H1 (cell line): ENCODE data around the gene SLC9C2. TPM values are rescaled to one million over a fixed set of nuclear protein-coding genes. Genes with fewer than 3 reads are reported as not detected.
A peak's percentile ranks its signal among the peaks of the same experiment; 100 is the strongest.

Experiments used
- CTCF ChIA-PET: fragments of 300-600 bp; sonication (Branson Sonifier 250); formaldehyde crosslinking; loops from one replicate; lab custom pipeline; 2021; ENCODE audit not compliant: partially characterized antibody; lab: Charles Lee
- POLR2A ChIA-PET: fragments of 300-600 bp; sonication (Branson Sonifier 250); formaldehyde crosslinking; loops from one replicate; lab custom pipeline; 2021; ENCODE audit warnings: inconsistent platforms; ENCODE audit not compliant: partially characterized antibody; lab: Charles Lee
- DNase-seq, 2 experiments: peaks; one replicate each; pipeline versions ENCODE4 v3.0.0 to v3.0.0-alpha.2; 2010 to 2022; ENCODE audit warnings: low spot score in 2 of 2, low read depth in 1 of 2, mixed read lengths in 1 of 2
- FAIRE-seq: peaks from 2 replicates; lab custom pipeline; 2011; peaks lifted over from hg19 to GRCh38; lab: Jason Lieb, UNC
- H2AFZ ChIP-seq: 2 replicates; pipeline ENCODE4 v1.8.1; 2012; ENCODE audit warnings: low read length, inconsistent platforms
- H2AK5ac ChIP-seq: 2 replicates; pipeline ENCODE4 v1.6.1; 2013; ENCODE audit warnings: low read depth, low read length
- H2BK120ac ChIP-seq: replicated peaks from 2 replicates; pipeline ENCODE3; 2013; ENCODE audit warnings: low read depth, low read length, inconsistent platforms
- H2BK12ac ChIP-seq: 2 replicates; pipeline ENCODE4 v1.6.1; 2013; ENCODE audit warnings: low read depth, low read length
- H2BK15ac ChIP-seq: 2 replicates; pipeline ENCODE4 v1.6.1; 2013; ENCODE audit warnings: low read length
- H2BK20ac ChIP-seq: 2 replicates; pipeline ENCODE4 v1.6.1; 2013; ENCODE audit warnings: low read length
- H2BK5ac ChIP-seq: 2 replicates; pipeline ENCODE4 v1.6.1; 2013; ENCODE audit warnings: low read depth, low read length
- H3K14ac ChIP-seq: 2 replicates; pipeline ENCODE4 v1.6.1; 2013; ENCODE audit warnings: inconsistent platforms; ENCODE audit not compliant: insufficient read length
- H3K18ac ChIP-seq: 2 replicates; pipeline ENCODE4 v1.6.1; 2013; ENCODE audit warnings: low read length; ENCODE audit errors: extremely low read depth
- H3K23ac ChIP-seq: 2 replicates; pipeline ENCODE4 v1.6.1; 2013; ENCODE audit warnings: inconsistent platforms; ENCODE audit not compliant: insufficient read length
- H3K23me2 ChIP-seq: 2 replicates; pipeline ENCODE4 v1.6.1; 2013; ENCODE audit warnings: low read depth, low read length
- H3K27ac ChIP-seq: 2 replicates; pipeline ENCODE4 v1.6.1; 2011; ENCODE audit warnings: low read depth, low read length, inconsistent platforms
- H3K27me3 ChIP-seq, 4 experiments: replicated peaks in 1 of 4; 1 replicate in 1 of 4; 2 replicates in 3 of 4; pipeline versions ENCODE4 v1.6.1 to v1.8.1; 2011 to 2013; ENCODE audit warnings: low read length in 3 of 4, mild to moderate bottlenecking in 3 of 4, inconsistent platforms in 2 of 4, mixed read lengths in 2 of 4, moderate library complexity in 1 of 4; ENCODE audit not compliant: control insufficient read depth in 3 of 4, insufficient read depth in 3 of 4; ENCODE audit errors: extremely low read depth in 1 of 4
- H3K36me3 ChIP-seq, 4 experiments: 2 replicates each; pipeline versions ENCODE4 v1.6.1 to v1.8.1; 2011 to 2013; ENCODE audit warnings: mild to moderate bottlenecking in 4 of 4, low read length in 3 of 4, moderate library complexity in 2 of 4, control low read depth in 1 of 4, inconsistent platforms in 1 of 4; ENCODE audit not compliant: insufficient read depth in 4 of 4, control insufficient read depth in 2 of 4
- H3K4ac ChIP-seq: replicated peaks from 2 replicates; pipeline ENCODE3; 2013; ENCODE audit warnings: low read length, low read depth, mixed read lengths, inconsistent platforms; ENCODE audit not compliant: insufficient read length
- H3K4me1 ChIP-seq, 4 experiments: replicated peaks in 1 of 4; 1 replicate in 1 of 4; 2 replicates in 3 of 4; pipeline versions ENCODE4 v1.6.1 to v1.8.1; 2011 to 2013; ENCODE audit warnings: low read length in 3 of 4, inconsistent platforms in 2 of 4, mixed read lengths in 1 of 4; ENCODE audit not compliant: insufficient read depth in 4 of 4, control insufficient read depth in 3 of 4
- H3K4me2 ChIP-seq, 2 experiments: 2 replicates each; pipeline versions ENCODE4 v1.6.1 to v1.8.1; 2011 to 2013; ENCODE audit warnings: low read depth in 2 of 2, low read length in 2 of 2, control low read depth in 1 of 2, inconsistent platforms in 1 of 2, mild to moderate bottlenecking in 1 of 2; ENCODE audit not compliant: insufficient read depth in 1 of 2
- H3K4me3 ChIP-seq, 4 experiments: fragments of 200-600, 300-600 bp in 1 of 4; sonication (generic), shearing (Covaris generic), sonication (Bioruptor Twin) in 1 of 4; 2 replicates each; pipeline versions ENCODE4 v1.5.1 to v1.8.1; 2011 to 2016; ENCODE audit warnings: low read length in 4 of 4, low read depth in 3 of 4, control low read depth in 2 of 4, inconsistent platforms in 2 of 4, mild to moderate bottlenecking in 2 of 4, mixed read lengths in 1 of 4, moderate library complexity in 1 of 4; ENCODE audit not compliant: insufficient read depth in 2 of 4; ENCODE audit errors: extremely low read depth in 1 of 4
- H3K56ac ChIP-seq: replicated peaks from 2 replicates; pipeline ENCODE3; 2013; ENCODE audit warnings: low read depth, mild to moderate bottlenecking, mixed read lengths, low read length, inconsistent platforms; ENCODE audit not compliant: insufficient read length
- H3K79me1 ChIP-seq: 2 replicates; pipeline ENCODE4 v1.6.1; 2013; ENCODE audit warnings: low read depth, low read length, control low read depth
- H3K79me2 ChIP-seq, 2 experiments: 2 replicates each; pipeline versions ENCODE4 v1.6.1 to v1.8.1; 2012 to 2013; ENCODE audit warnings: low read length in 2 of 2, mild to moderate bottlenecking in 2 of 2, inconsistent platforms in 1 of 2; ENCODE audit not compliant: insufficient read depth in 2 of 2, control insufficient read depth in 1 of 2
- H3K9ac ChIP-seq, 4 experiments: replicated peaks in 1 of 4; 1 replicate in 1 of 4; 2 replicates in 3 of 4; pipeline versions ENCODE4 v1.6.1 to v1.8.1; 2011 to 2013; ENCODE audit warnings: low read depth in 3 of 4, low read length in 3 of 4, control low read depth in 2 of 4, mild to moderate bottlenecking in 2 of 4, moderate library complexity in 2 of 4, inconsistent platforms in 1 of 4; ENCODE audit errors: extremely low read depth in 1 of 4
- H3K9me3 ChIP-seq, 2 experiments: 2 replicates each; pipeline versions ENCODE4 v1.6.1 to v1.8.1; 2012 to 2013; ENCODE audit warnings: mild to moderate bottlenecking in 2 of 2, moderate library complexity in 2 of 2, control low read depth in 1 of 2, inconsistent platforms in 1 of 2, low read depth in 1 of 2, low read length in 1 of 2, mixed read lengths in 1 of 2; ENCODE audit not compliant: insufficient read depth in 2 of 2
- H4K20me1 ChIP-seq, 2 experiments: replicated peaks in 1 of 2; 2 replicates each; pipeline versions ENCODE3 to v1.8.1; 2011 to 2013; ENCODE audit warnings: inconsistent platforms in 2 of 2, low read length in 2 of 2, mild to moderate bottlenecking in 1 of 2; ENCODE audit not compliant: insufficient read depth in 2 of 2, control insufficient read depth in 1 of 2
- H4K5ac ChIP-seq: 2 replicates; pipeline ENCODE4 v1.6.1; 2013; ENCODE audit warnings: low read length, low read depth, mixed read lengths, inconsistent platforms; ENCODE audit not compliant: insufficient read length
- H4K8ac ChIP-seq: 2 replicates; pipeline ENCODE4 v1.8.0; 2013; ENCODE audit warnings: mild to moderate bottlenecking, moderate library complexity, low read length, inconsistent platforms; ENCODE audit not compliant: insufficient read depth; ENCODE audit errors: extremely low read depth
- H4K91ac ChIP-seq: replicated peaks from 2 replicates; pipeline ENCODE3; 2013; ENCODE audit warnings: low read length, mixed read lengths, inconsistent platforms; ENCODE audit not compliant: insufficient read length
- ATF2 ChIP-seq: IDR thresholded peaks from 2 replicates; pipeline ENCODE4 v1.6.1; 2012; ENCODE audit warnings: low read length, inconsistent platforms
- CBX5 ChIP-seq: fragments of 300-800, 300-1000 bp; sonication (generic); IDR thresholded peaks from 2 replicates; pipeline ENCODE4 v1.7.1; 2016; ENCODE audit warnings: antibody characterized with exemption, low read length, low read depth
- CEBPB ChIP-seq: IDR thresholded peaks from 2 replicates; pipeline ENCODE4 v1.6.1; 2012; ENCODE audit warnings: low read depth, low read length
- CHD2 ChIP-seq: IDR thresholded peaks from 2 replicates; pipeline ENCODE4 v1.6.1; 2012; ENCODE audit warnings: low read length, improper control_type of control experiment
- CTBP2 ChIP-seq: IDR thresholded peaks from 2 replicates; pipeline ENCODE4 v1.7.0; 2011; ENCODE audit warnings: borderline replicate concordance, mild to moderate bottlenecking, moderate library complexity, mixed read lengths, low read length; ENCODE audit not compliant: insufficient read depth, insufficient read length
- CTCF ChIP-seq, 3 experiments: IDR thresholded peaks; 1 replicate in 2 of 3; 2 replicates in 1 of 3; pipeline versions ENCODE4 v1.5.1 to v1.6.1; 2011; ENCODE audit warnings: low read length in 3 of 3, mild to moderate bottlenecking in 3 of 3, inconsistent platforms in 2 of 3, low read depth in 1 of 3, moderate library complexity in 1 of 3; ENCODE audit not compliant: insufficient read depth in 1 of 3; ENCODE audit errors: control extremely low read depth in 1 of 3
- GABPA ChIP-seq: IDR thresholded peaks from 2 replicates; pipeline ENCODE4 v1.6.1; 2011; ENCODE audit warnings: mild to moderate bottlenecking, low read length, moderate library complexity, borderline replicate concordance; ENCODE audit not compliant: insufficient read depth
- KDM5A ChIP-seq: fragments of 200-600 bp; IDR thresholded peaks from 2 replicates; pipeline ENCODE4 v1.7.1; 2012; ENCODE audit warnings: mild to moderate bottlenecking, low read length, inconsistent platforms, mixed read lengths
- MAX ChIP-seq: IDR thresholded peaks from 2 replicates; pipeline ENCODE4 v1.6.1; 2012; ENCODE audit warnings: inconsistent platforms
- SP1 ChIP-seq: IDR thresholded peaks from 2 replicates; pipeline ENCODE4 v1.6.1; 2011; ENCODE audit warnings: low read depth, low read length
- WGBS, 2 experiments: shearing (Covaris generic) in 1 of 2; methylation state at CpG; one replicate each; pipeline versions ENCODE4 v1.1.6 to v1.1.7; 2013 to 2015; ENCODE audit warnings: low lambda C conversion rate in 2 of 2, mixed read lengths in 2 of 2, inconsistent platforms in 1 of 2, low coverage in 1 of 2, missing lambda C conversion rate in 1 of 2; ENCODE audit not compliant: insufficient replicate concordance in 2 of 2, insufficient coverage in 1 of 2, insufficient read length in 1 of 2; ENCODE audit errors: extremely low coverage in 1 of 2, missing lambda C conversion rate in 1 of 2; 5-methylcytosine and 5-hydroxymethylcytosine counted together
- polyA plus RNA-seq, 7 experiments: library from polyadenylated mRNA; depleted of rRNA in 3 of 7; stranded (reverse) in 5 of 7; unstranded in 2 of 7; fragments of >200 nt in 5 of 7; fragments of 200-250 nt in 2 of 7; gene quantifications; 1 replicate in 5 of 7; 2 replicates in 1 of 7; 4 replicates in 1 of 7; pipeline versions ENCODE4 v1.2.1 to v1.2.3, GENCODE V29; 2011 to 2013; ENCODE audit warnings: missing spikeins in 2 of 7, mixed read lengths in 2 of 7
- total RNA-seq: library from RNA; stranded (reverse); fragmentation: NEBNext Ultra II Directional; extraction: Animal tissue kit (Norgen Biotek cat#: 25700); gene quantifications from 2 replicates; pipeline ENCODE4 v1.2.1, GENCODE V29; 2021

Gene SLC9C2
- total and polyA plus RNA-seq, 2 of the 8 experiments (the other 6 are each of a cell fraction or from before 2014, with no cell fraction given): not detected

- Histone ChIP-seq H3K23me2 (no peaks in the 10 kb centered on the region), H3K27me3 (no peaks in the 10 kb centered on the region), H3K4me1 (no peaks in the 10 kb centered on the region), H2BK5ac (no peak overlapping the region), H2BK12ac (no peak overlapping the region), H3K56ac (no peak overlapping the region), H3K79me2 (no peaks in the 10 kb centered on the region), H3K36me3 (no peaks in the 10 kb centered on the region), H2AFZ (peak overlapping the region; percentile 55; the same call in 1 of the 2 replicates), H3K9ac (no peak overlapping the region), H3K9me3 (no peaks in the 10 kb centered on the region), H2BK20ac (no peak overlapping the region), H3K27ac (no peak overlapping the region), H4K20me1 (no peaks in the 10 kb centered on the region), H2BK120ac (no peak overlapping the region), H3K18ac (no peak overlapping the region), H4K8ac (no peak overlapping the region), H3K4ac (no peak overlapping the region), H3K23ac (no peak overlapping the region), H3K79me1 (no peaks in the 10 kb centered on the region), H3K4me3 (no peak overlapping the region), H4K5ac (no peak overlapping the region), H3K4me2 (no peak overlapping the region), H4K91ac (no peak overlapping the region), H3K14ac (no peak overlapping the region), H2BK15ac (no peak overlapping the region), H2AK5ac (no peak overlapping the region)
- CTCF ChIA-PET: interaction anchor here (1.5 kb wide), 1 partner anchor 44 kb away, joined by 3 read pairs; no protein-coding TSS in a partner anchor
- 90% methylated on average over 3 of the region's 3 CpGs; no CpG with 5 or more reads in 1 of the 2 experiments for WGBS, 2 experiments
- POLR2A ChIA-PET: interaction anchor here (0.6 kb wide), 1 partner anchor 25 kb away, joined by 3 read pairs; no protein-coding TSS in a partner anchor
- DNase-seq (no peak), FAIRE-seq (no peak)
- TF ChIP-seq CHD2 (no peak), CBX5 (no peak), KDM5A (no peak), GABPA (no peak), MAX (no peak), ATF2 (no peak), CTCF (IDR thresholded peaks at IDR 0.05; ENCODE audit: control extremely low read depth in 1 of 3, insufficient read depth in 1 of 3, low read depth in 1 of 3, low read length in 3 of 3) (no peak), CTBP2 (no peak), SP1 (no peak), CEBPB (no peak)
These were observed 22.2 kb downstream of the SLC9C2 start for GRCh38 chr1:173580658-173581057.
